ENCODE data around the gene GPR22. TPM values are rescaled to one million over a fixed set of nuclear protein-coding genes. Genes with fewer than 3 reads are reported as not detected.

The GPR22 gene
- total and polyA plus RNA-seq, 2 of the 8 experiments (the other 6 are each of a cell fraction or from before 2014, with no cell fraction given): 0.02 TPM; not detected in 1

GRCh38 chr7:107502797-107503196 is 32.9 kb downstream of the GPR22 start:
- Histone ChIP-seq H3K4me2 (ENCODE audit: insufficient read depth in 1 of 2, low read depth in 2 of 2, low read length in 2 of 2) (no peak overlapping the region), H3K23me2 (ENCODE audit: low read depth, low read length) (no peaks in the 10 kb centered on the region), H3K9ac (replicated peaks in 1 of 4; ENCODE audit: extremely low read depth in 1 of 4, low read depth in 3 of 4, low read length in 3 of 4) (no peak overlapping the region), H2BK120ac (replicated peaks; ENCODE audit: low read depth, low read length) (no peak overlapping the region), H3K23ac (ENCODE audit: insufficient read length) (no peak overlapping the region), H3K18ac (ENCODE audit: extremely low read depth, low read length) (no peak overlapping the region), H2BK15ac (ENCODE audit: low read length) (no peak overlapping the region), H3K4ac (replicated peaks; ENCODE audit: insufficient read length, low read depth, low read length) (no peak overlapping the region), H3K56ac (replicated peaks; ENCODE audit: insufficient read length, low read depth, low read length) (no peak overlapping the region), H3K79me2 (ENCODE audit: control insufficient read depth in 1 of 2, insufficient read depth in 2 of 2, low read length in 2 of 2) (peaks cover 0 to 6% of the 10 kb centered on the region in 2 experiments; a peak in 2 of 4 replicates), H3K4me1 (replicated peaks in 1 of 4; ENCODE audit: control insufficient read depth in 3 of 4, insufficient read depth in 4 of 4, low read length in 3 of 4) (peaks cover 0 to 3% (median 0%) of the 10 kb centered on the region in 4 experiments; a peak in 1 of 7 replicates), H4K91ac (replicated peaks; ENCODE audit: insufficient read length, low read length) (no peak overlapping the region), H3K14ac (ENCODE audit: insufficient read length) (no peak overlapping the region), H4K5ac (ENCODE audit: insufficient read length, low read depth, low read length) (no peak overlapping the region), H4K20me1 (replicated peaks in 1 of 2; ENCODE audit: control insufficient read depth in 1 of 2, insufficient read depth in 2 of 2, low read length in 2 of 2) (no peaks in the 10 kb centered on the region), H2BK12ac (ENCODE audit: low read depth, low read length) (no peak overlapping the region), H4K8ac (ENCODE audit: extremely low read depth, insufficient read depth, low read length) (no peak overlapping the region), H3K27ac (ENCODE audit: low read depth, low read length) (no peak overlapping the region), H3K9me3 (ENCODE audit: insufficient read depth in 2 of 2, low read depth in 1 of 2, low read length in 1 of 2) (peaks cover 3 to 4% of the 10 kb centered on the region in 2 experiments; a peak in 3 of 4 replicates), H2BK5ac (ENCODE audit: low read depth, low read length) (no peak overlapping the region), H3K4me3 (ENCODE audit: extremely low read depth in 1 of 4, insufficient read depth in 2 of 4, low read depth in 3 of 4, low read length in 4 of 4) (no peak overlapping the region), H2AFZ (ENCODE audit: low read length) (no peak overlapping the region), H2BK20ac (ENCODE audit: low read length) (no peak overlapping the region), H3K36me3 (ENCODE audit: control insufficient read depth in 2 of 4, insufficient read depth in 4 of 4, low read length in 3 of 4) (peaks cover 0 to 3% (median 0%) of the 10 kb centered on the region in 4 experiments; a peak in 2 of 8 replicates), H3K27me3 (replicated peaks in 1 of 4; ENCODE audit: control insufficient read depth in 3 of 4, extremely low read depth in 1 of 4, insufficient read depth in 3 of 4, low read length in 3 of 4) (no peaks in the 10 kb centered on the region), H3K79me1 (ENCODE audit: low read depth, low read length) (no peaks in the 10 kb centered on the region; the same call in 1 of the 2 replicates), H2AK5ac (ENCODE audit: low read depth, low read length) (no peak overlapping the region)
- 88% methylated on average over 2 of the region's 2 CpGs; no CpG with 5 or more reads in 1 of the 2 experiments for WGBS, 2 experiments (ENCODE audit: extremely low coverage in 1 of 2, insufficient coverage in 1 of 2, insufficient read length in 1 of 2, insufficient replicate concordance in 2 of 2, low coverage in 1 of 2, low lambda C conversion rate in 2 of 2, missing lambda C conversion rate in 1 of 2)
- TF ChIP-seq ATF2 (IDR thresholded peaks at IDR 0.05; ENCODE audit: low read length) (no peak), SRF (IDR thresholded peaks at IDR 0.05; ENCODE audit: low read depth, low read length) (no peak), TEAD4 (IDR thresholded peaks at IDR 0.05; ENCODE audit: low read depth, low read length) (no peak), SP4 (IDR thresholded peaks at IDR 0.05; ENCODE audit: low read length) (no peak), YY1 (IDR thresholded peaks at IDR 0.05; ENCODE audit: low read depth, low read length) (no peak)
- DNase-seq (ENCODE audit: low read depth in 1 of 2, low spot score in 2 of 2) (no peak), FAIRE-seq (no peak)
- POLR2A ChIA-PET (ENCODE audit: partially characterized antibody): no interaction called here
- CTCF ChIA-PET (ENCODE audit: partially characterized antibody): interaction anchor here (1.3 to 3.1 kb wide), 6 partner anchors 12 to 301 kb away, joined by 3 to 17 read pairs (median 4); no protein-coding TSS in a partner anchor

All from H1 (cell line).